ENCODE measurements around the gene PTPMT1. TPM values are rescaled to one million over a fixed set of nuclear protein-coding genes. Genes with fewer than 3 reads are reported as not detected.
A peak's percentile ranks its signal among the peaks of the same experiment; 100 is the strongest.
"Not testable (repeated sequence)": the region's sequence is repeated elsewhere in the genome, so short reads cannot be mapped to it uniquely, and the experiment has no call there.

Gene PTPMT1
- total RNA-seq, 1 experiment from 2014 or later, result 51.0 TPM

- DNase-seq (ENCODE audit: extremely low read depth, low read depth), result no peak
Observed at GRCh38 chr11:47545298-47545697, 20.1 kb upstream of the PTPMT1 start.

- not testable (repeated sequence) for DNase-seq (ENCODE audit: extremely low read depth, low read depth)
Observed at GRCh38 chr11:47546274-47546673, 19.1 kb upstream of the PTPMT1 start.

- DNase-seq (ENCODE audit: extremely low read depth, low read depth), result no peak
Observed at GRCh38 chr11:47550288-47551047, 14.9 kb upstream of the PTPMT1 start.

GRCh38 chr11:47551086-47551485 is 14.3 kb upstream of the PTPMT1 start:
- no peak for DNase-seq (ENCODE audit: extremely low read depth, low read depth)

GRCh38 chr11:47552056-47552565 is 13.3 kb upstream of the PTPMT1 start:
- DNase-seq (ENCODE audit: extremely low read depth, low read depth), result no peak

GRCh38 chr11:47552566-47553405 is 12.6 kb upstream of the PTPMT1 start, which contains the start of gene CELF1:
Gene CELF1 (minus strand): TSS chr11:47553132. CDS start chr11:47499523, 53,609 bp downstream.
- peak; percentile 83 for DNase-seq (ENCODE audit: extremely low read depth, low read depth)

- DNase-seq (ENCODE audit: extremely low read depth, low read depth), result no peak
Observed at GRCh38 chr11:47553406-47553743, 12.0 kb upstream of the PTPMT1 start.

GRCh38 chr11:47557004-47557403 is 8.4 kb upstream of the PTPMT1 start:
- DNase-seq (ENCODE audit: extremely low read depth, low read depth), result not testable (repeated sequence)

- DNase-seq (ENCODE audit: extremely low read depth, low read depth), result no peak
Observed at GRCh38 chr11:47558695-47559094, 6.7 kb upstream of the PTPMT1 start.

GRCh38 chr11:47560426-47560825 is 5.0 kb upstream of the PTPMT1 start:
- no peak for DNase-seq (ENCODE audit: extremely low read depth, low read depth)

GRCh38 chr11:47562393-47562792 is 3.0 kb upstream of the PTPMT1 start:
- not testable (repeated sequence) for DNase-seq (ENCODE audit: extremely low read depth, low read depth)

- not testable (repeated sequence) for DNase-seq (ENCODE audit: extremely low read depth, low read depth)
Observed at GRCh38 chr11:47564366-47564765, 1.0 kb upstream of the PTPMT1 start.

GRCh38 chr11:47564933-47565339 is 463 bp upstream of the PTPMT1 start:
- no peak for DNase-seq (ENCODE audit: extremely low read depth, low read depth)

GRCh38 chr11:47566149-47566698 is 825 bp downstream of the PTPMT1 start:
- no peak for DNase-seq (ENCODE audit: extremely low read depth, low read depth)

- DNase-seq (ENCODE audit: extremely low read depth, low read depth), result no peak
Observed at GRCh38 chr11:47569646-47570045, 4.2 kb downstream of the PTPMT1 start.

- no peak for DNase-seq (ENCODE audit: extremely low read depth, low read depth)
Observed at GRCh38 chr11:47570651-47571356, 5.4 kb downstream of the PTPMT1 start.

GRCh38 chr11:47571357-47571729 is 5.9 kb downstream of the PTPMT1 start:
- DNase-seq (ENCODE audit: extremely low read depth, low read depth), result no peak

GRCh38 chr11:47571895-47572294 is 6.5 kb downstream of the PTPMT1 start:
- no peak for DNase-seq (ENCODE audit: extremely low read depth, low read depth)

GRCh38 chr11:47572715-47573255 is 7.4 kb downstream of the PTPMT1 start:
- no peak for DNase-seq (ENCODE audit: extremely low read depth, low read depth)

- no peak for DNase-seq (ENCODE audit: extremely low read depth, low read depth)
Observed at GRCh38 chr11:47573321-47573720, 7.9 kb downstream of the PTPMT1 start.

Data from NCI-H460 (cell line).